Stimulated activated CD4-positive, alpha-beta T cell treated with anti-CD3 and anti-CD28 coated beads, Interleukin-2, amount 100 ng/mL, for 48 hours (primary cell): ENCODE measurements around the gene ANKRD49.

Experiments
- DNase-seq, 2 donors: peaks; one replicate each; pipeline ENCODE4 v3.0.0-alpha.2; 2020

Gene ANKRD49

GRCh38 chr11:94545264-94546161 is 51.7 kb downstream of the ANKRD49 start:
- DNase-seq, result no peak

GRCh38 chr11:94546162-94546470 is 52.3 kb downstream of the ANKRD49 start:
- no peak for DNase-seq

GRCh38 chr11:94546886-94547285 is 53.1 kb downstream of the ANKRD49 start:
- no peak for DNase-seq

GRCh38 chr11:94549146-94549545 is 55.4 kb downstream of the ANKRD49 start:
- DNase-seq, result no peak
